OCI-M2 (cell line): ENCODE data around the gene GJC1.
"Not testable (repeated sequence)": the region's sequence is repeated elsewhere in the genome, so short reads cannot be mapped to it uniquely, and the experiment has no call there.

Source experiments
- DNase-seq: peaks from one replicate; lab custom pipeline; 2025; ENCODE audit not compliant: unreplicated experiment; lab: John Stamatoyannopoulos, UW

Gene GJC1

GRCh38 chr17:44761932-44762810 is 67.9 kb downstream of the GJC1 start:
- DNase-seq, result no peak

GRCh38 chr17:44760474-44761308 is 69.4 kb downstream of the GJC1 start:
- DNase-seq, result no peak

GRCh38 chr17:44759916-44760243 is 70.2 kb downstream of the GJC1 start:
- no peak for DNase-seq

- no peak for DNase-seq
These were observed 70.8 kb downstream of the GJC1 start for GRCh38 chr17:44759086-44759915.

- DNase-seq, result no peak
These were observed 71.5 kb downstream of the GJC1 start, which contains the start of gene ADAM11 for GRCh38 chr17:44758414-44759085. Gene ADAM11 (plus strand): TSS chr17:44758988. CDS start chr17:44759200, 212 bp downstream.

GRCh38 chr17:44757918-44758413 is 72.1 kb downstream of the GJC1 start:
- DNase-seq, result no peak

GRCh38 chr17:44757045-44757917 is 72.8 kb downstream of the GJC1 start:
- DNase-seq, result no peak

- not testable (repeated sequence) for DNase-seq
These were observed 74.9 kb downstream of the GJC1 start for GRCh38 chr17:44755180-44755579.

- DNase-seq, result no peak
These were observed 75.8 kb downstream of the GJC1 start for GRCh38 chr17:44754276-44754675.

- no peak for DNase-seq
These were observed 76.9 kb downstream of the GJC1 start for GRCh38 chr17:44752953-44753861.

- DNase-seq, result no peak
These were observed 78.3 kb downstream of the GJC1 start for GRCh38 chr17:44751806-44752205.

- no peak for DNase-seq
These were observed 78.8 kb downstream of the GJC1 start for GRCh38 chr17:44751331-44751730.

GRCh38 chr17:44749980-44750318 is 80.1 kb downstream of the GJC1 start:
- DNase-seq, result no peak

GRCh38 chr17:44749076-44749979 is 80.8 kb downstream of the GJC1 start:
- DNase-seq, result no peak
